GM10847 (cell line): ENCODE data around the gene C10orf90.

ENCODE experiments used
- POLR2A ChIP-seq: IDR thresholded peaks from 2 replicates; pipeline ENCODE4 v1.6.1; 2011; ENCODE audit not compliant: insufficient read length; ENCODE audit errors: extremely low read depth

Gene C10orf90

GRCh38 chr10:126621846-126622245 is 48.6 kb downstream of the C10orf90 start:
- TF ChIP-seq POLR2A, result no peak

- no peak for TF ChIP-seq POLR2A
Measured at GRCh38 chr10:126618466-126618865, 52.0 kb downstream of the C10orf90 start.

GRCh38 chr10:126617733-126618132 is 52.8 kb downstream of the C10orf90 start:
- TF ChIP-seq POLR2A, result no peak

GRCh38 chr10:126617208-126617607 is 53.3 kb downstream of the C10orf90 start:
- no peak for TF ChIP-seq POLR2A

- no peak for TF ChIP-seq POLR2A
Measured at GRCh38 chr10:126616737-126617136, 53.8 kb downstream of the C10orf90 start.

GRCh38 chr10:126611303-126611702 is 59.2 kb downstream of the C10orf90 start:
- TF ChIP-seq POLR2A, result no peak

GRCh38 chr10:126609566-126609965 is 60.9 kb downstream of the C10orf90 start:
- TF ChIP-seq POLR2A, result no peak

GRCh38 chr10:126599949-126600682 is 70.4 kb downstream of the C10orf90 start:
- TF ChIP-seq POLR2A, result no peak

- TF ChIP-seq POLR2A, result no peak
Measured at GRCh38 chr10:126598009-126598408, 72.5 kb downstream of the C10orf90 start.

GRCh38 chr10:126597211-126597610 is 73.3 kb downstream of the C10orf90 start:
- no peak for TF ChIP-seq POLR2A

- TF ChIP-seq POLR2A, result no peak
Measured at GRCh38 chr10:126596472-126597016, 73.9 kb downstream of the C10orf90 start.

- no peak for TF ChIP-seq POLR2A
Measured at GRCh38 chr10:126595160-126595559, 75.3 kb downstream of the C10orf90 start.

GRCh38 chr10:126593968-126594701 is 76.4 kb downstream of the C10orf90 start:
- TF ChIP-seq POLR2A, result no peak

- TF ChIP-seq POLR2A, result no peak
Measured at GRCh38 chr10:126592901-126593300, 77.6 kb downstream of the C10orf90 start.

GRCh38 chr10:126588024-126588423 is 82.5 kb downstream of the C10orf90 start:
- TF ChIP-seq POLR2A, result no peak

- TF ChIP-seq POLR2A, result no peak
Measured at GRCh38 chr10:126586878-126587277, 83.6 kb downstream of the C10orf90 start.
